Fibroblast of peridontal ligament (primary cell): ENCODE results near the gene APOE.
A peak's percentile ranks its signal among the peaks of the same experiment; 100 is the strongest.
"Not testable (repeated sequence)": the region's sequence is repeated elsewhere in the genome, so short reads cannot be mapped to it uniquely, and the experiment has no call there.

Source experiments
- DNase-seq: peaks from one replicate; pipeline ENCODE4 v3.0.0-alpha.2; 2010; ENCODE audit errors: extremely low read depth

APOE gene

DNA sequence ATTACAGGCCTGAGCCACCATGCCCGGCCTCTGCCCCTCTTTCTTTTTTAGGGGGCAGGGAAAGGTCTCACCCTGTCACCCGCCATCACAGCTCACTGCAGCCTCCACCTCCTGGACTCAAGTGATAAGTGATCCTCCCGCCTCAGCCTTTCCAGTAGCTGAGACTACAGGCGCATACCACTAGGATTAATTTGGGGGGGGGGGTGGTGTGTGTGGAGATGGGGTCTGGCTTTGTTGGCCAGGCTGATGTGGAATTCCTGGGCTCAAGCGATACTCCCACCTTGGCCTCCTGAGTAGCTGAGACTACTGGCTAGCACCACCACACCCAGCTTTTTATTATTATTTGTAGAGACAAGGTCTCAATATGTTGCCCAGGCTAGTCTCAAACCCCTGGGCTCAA lies 4.2 kb downstream of the APOE start:
- DNase-seq = no peak

DNA sequence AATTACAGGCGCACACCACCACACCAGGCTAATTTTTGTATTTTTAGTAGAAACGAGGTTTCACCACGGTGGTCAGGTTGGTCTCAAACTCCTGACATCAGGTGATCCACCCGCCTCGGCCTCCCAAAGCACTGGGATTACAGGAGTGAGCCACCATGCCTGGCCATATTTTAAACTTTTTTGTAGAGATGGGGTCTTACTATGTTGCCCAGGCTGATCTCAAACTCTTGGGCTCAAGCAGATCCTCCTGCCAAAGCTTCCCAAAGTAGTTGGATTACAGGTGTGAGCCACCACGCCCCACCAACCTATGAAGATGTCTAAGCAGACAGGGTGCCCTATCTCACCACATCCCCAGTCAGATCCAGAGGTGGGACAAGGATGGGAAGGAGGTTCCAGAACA lies 6.3 kb downstream of the APOE start:
- not testable (repeated sequence) for DNase-seq

DNA sequence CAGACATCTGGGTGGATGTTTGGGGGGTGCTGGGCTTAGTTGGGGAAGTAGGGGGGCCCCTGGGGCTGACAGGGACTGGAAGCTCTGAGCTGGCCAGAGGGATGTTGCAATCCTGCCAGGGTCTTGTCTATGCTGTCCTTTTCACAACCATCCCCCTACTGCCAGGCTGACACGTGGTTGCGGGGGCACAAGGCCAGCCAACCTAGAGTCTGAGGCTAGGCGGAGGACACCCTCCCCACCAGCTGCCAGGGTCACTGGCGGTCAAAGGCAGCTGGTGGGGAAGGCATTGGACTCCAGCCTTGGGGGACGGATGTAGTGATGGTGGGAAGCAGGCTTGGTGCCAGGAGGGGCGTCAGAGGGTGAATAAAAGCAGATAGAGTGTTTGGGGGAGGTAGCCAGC lies 7.3 kb downstream of the APOE start:
- no peak for DNase-seq

DNA sequence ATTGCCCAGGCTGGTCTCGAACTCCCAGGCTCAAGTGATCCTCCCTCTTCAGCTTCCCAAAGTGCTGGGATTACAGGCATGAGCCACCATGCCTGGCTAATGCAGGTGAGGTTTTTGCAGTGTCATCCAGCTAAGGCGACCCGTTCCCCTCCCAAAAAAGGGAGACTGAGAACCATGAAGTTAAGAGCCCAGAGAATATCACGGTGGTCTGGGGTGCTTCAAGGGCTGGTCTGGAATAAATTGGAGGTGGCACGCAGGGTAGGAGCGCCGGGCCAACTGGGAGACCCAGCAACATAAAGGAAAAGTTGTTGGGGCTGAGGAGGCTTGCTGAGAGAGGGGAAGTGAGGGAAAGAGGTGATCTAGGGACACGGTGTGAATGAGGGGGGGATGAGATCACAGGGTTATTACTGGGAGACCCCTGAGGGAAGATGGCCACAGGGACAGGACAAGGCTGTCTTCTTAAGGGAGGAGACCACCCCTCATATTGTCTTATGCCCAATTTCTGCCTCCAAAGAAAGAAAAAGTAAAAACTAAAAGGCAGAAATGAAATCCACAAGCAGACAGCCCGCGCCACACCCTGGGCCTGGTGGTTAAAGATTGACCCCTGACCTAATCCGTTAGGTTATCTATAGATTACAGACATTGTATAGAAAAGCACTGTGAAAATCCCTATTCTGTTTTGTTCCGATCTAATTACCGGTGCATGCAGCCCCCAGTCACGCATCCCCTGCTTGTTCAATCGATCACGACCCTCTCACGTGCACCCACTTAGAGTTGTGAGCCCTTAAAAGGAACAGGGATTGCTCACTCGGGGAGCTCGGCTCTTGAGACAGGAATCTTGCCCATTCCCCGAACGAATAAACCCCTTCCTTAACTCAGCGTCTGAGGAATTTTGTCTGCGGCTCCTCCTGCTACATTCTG lies 8.2 kb downstream of the APOE start:
- DNase-seq = not testable (repeated sequence)

DNA sequence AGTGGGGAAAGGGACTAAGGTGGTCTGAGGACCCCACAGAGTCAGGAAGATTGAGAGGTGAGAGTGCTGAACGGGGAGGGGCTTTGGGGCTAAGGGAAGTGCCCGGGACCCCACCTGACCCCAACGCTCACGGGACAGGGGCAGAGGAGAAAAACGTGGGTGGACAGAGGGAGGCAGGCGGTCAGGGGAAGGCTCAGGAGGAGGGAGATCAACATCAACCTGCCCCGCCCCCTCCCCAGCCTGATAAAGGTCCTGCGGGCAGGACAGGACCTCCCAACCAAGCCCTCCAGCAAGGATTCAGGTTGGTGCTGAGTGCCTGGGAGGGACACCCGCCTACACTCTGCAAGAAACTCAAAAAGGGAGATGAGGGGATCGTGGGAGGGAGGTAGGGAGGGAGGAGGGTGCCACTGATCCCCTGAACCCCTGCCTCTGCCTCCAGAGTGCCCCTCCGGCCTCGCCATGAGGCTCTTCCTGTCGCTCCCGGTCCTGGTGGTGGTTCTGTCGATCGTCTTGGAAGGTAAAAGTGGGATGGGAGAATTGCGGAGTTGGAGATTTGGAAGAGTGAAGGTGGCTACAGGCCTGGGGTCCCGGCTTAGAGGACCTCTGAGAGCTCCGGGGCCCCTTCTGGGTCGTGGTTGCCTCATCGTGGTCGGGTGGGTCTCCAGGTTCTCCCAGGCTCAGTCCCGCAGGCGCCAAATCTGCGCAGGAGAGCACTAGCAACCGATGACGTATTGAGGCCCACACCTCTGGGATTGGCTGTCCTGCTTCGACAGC lies 9.0 kb downstream of the APOE start, which contains the start of gene APOC1:
TSS of gene APOC1 (plus strand) at position 176 of the 774 bp plus-strand sequence. CDS start at position 460, 284 bp downstream.
- DNase-seq = peak; percentile 77

DNA sequence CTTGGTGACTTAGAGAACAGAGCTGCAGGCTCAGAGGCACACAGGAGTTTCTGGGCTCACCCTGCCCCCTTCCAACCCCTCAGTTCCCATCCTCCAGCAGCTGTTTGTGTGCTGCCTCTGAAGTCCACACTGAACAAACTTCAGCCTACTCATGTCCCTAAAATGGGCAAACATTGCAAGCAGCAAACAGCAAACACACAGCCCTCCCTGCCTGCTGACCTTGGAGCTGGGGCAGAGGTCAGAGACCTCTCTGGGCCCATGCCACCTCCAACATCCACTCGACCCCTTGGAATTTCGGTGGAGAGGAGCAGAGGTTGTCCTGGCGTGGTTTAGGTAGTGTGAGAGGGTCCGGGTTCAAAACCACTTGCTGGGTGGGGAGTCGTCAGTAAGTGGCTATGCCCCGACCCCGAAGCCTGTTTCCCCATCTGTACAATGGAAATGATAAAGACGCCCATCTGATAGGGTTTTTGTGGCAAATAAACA lies 18.7 kb downstream of the APOE start:
- no peak for DNase-seq

DNA sequence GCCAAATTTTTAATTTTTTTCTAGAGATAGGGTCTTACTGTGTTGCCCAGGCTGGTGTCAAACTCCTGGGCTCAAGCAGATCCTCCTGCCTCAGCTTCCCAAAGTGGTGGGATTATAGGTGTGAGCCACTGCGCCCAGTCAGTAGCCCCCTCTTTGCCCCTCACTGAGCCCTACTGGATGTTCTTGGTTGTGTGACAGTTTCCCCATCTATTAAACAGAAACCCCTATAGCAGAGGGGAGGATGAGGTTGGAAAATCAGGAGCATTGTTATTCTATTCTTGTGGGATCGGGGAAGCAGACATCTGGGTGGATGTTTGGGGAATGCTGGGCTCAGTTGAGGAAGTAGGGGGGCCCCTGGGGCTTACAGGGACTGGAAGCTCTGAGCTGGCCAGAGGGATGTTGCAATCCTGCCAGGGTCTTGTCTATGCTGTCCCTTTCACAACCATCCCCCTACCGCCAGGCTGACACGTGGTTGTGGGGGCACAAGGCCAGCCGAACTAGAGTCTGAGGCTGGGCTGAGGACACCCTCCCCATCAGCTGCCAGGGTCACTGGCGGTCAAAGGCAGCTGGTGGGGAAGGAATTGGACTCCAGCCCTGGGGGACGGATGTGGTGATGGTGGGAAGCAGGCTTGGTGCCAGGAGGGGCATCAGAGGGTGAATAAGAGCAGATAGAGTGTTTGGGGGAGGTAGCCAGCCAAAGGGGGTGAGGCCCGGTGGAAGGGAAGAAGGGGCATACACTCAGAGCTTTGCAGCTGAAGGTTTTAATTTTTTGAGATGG lies 19.7 kb downstream of the APOE start:
- peak; percentile 70 for DNase-seq

DNA sequence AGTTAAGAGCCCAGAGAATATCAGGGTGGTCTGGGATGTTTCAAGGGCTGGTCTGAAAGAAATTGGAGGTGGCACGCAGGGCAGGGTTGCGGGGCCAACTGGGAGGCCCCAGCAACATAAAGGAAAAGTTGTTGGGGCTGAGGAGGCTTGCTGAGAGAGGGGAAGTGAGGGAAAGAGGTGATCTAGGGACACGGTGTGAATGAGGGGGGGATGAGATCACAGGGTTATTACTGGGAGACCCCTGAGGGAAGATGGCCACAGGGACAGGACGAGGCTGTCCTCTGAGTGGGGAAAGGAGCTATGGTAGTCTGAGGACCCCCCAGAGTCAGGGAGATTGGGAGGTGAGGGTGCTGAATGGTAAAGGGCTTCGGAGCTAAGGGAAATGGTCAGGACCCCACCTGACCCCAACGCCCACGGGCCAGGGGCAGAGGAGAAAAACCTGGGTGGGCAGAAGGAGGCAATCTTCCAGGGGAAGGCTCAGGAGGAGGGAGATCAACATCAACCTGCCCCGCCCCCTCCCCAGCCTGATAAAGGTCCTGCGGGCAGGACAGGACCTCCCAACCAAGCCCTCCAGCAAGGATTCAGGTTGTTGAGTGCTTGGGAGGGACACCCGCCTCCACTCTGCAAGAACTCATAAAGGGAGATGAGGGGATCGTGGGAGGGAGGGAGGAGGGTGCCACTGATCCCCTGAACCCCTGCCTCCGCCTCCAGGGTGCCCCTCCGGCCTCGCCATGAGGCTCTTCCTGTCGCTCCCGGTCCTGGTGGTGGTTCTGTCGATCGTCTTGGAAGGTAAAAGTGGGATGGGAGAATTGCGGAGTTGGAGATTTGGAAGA lies 20.9 kb downstream of the APOE start:
- not testable (repeated sequence) for DNase-seq

DNA sequence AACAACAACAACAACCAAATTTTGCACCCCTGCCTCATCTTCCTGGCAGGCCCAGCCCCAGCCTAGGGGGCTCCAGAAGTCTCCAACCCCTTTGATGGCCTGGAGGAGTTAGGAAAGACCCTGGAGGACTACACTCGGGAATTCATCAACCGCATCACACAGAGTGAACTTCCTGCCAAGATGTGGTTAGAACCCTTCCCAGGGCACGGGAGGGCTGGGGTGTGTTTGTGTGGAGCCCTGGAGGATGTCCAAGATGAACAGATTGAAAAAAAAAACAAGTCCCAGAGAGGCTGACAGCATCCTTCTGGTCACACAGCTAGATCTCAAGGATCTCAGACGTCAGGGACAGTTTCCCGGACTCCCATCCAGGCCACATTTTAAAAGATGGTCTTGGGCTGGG lies 22.1 kb downstream of the APOE start:
- DNase-seq = peak; percentile 89

DNA sequence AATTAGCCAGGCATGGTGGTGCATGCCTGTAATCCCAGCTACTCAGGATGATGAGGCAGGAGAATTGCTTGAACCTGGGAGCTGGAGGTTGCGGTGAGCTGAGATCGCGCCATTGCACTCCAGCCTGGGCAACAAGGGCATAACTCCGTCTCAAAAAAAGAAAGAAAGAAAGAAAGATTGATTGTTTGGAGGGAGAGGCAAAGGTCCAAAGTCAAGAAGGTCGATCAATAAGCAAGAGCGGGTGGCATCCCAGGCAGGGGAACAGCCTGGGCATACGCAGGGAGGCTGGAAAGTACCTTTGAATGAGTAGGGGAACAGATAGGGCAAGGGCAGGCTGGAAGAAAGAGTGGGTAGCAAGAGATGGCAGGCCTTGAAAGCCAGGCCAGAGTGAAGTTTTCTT lies 24.5 kb downstream of the APOE start:
- no peak for DNase-seq

DNA sequence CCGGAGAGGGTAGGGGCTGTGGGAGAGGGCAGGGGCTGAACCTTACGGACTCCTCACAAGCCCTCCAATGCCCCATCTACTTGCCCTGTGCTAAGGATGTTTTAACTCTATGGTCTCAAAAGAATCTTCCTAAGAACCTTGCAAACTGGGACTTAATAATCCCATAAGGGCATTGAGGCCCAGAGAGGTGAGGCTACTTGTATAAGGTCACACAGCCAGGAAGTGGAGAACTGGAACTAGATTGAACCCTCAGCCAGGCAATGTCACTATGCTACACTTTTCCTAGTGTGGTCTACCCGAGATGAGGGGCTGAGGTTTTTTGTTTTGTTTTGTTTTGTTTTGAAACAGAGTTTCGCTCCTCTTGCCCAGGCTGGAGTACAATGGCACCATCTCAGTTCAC lies 25.9 kb downstream of the APOE start:
- no peak for DNase-seq

DNA sequence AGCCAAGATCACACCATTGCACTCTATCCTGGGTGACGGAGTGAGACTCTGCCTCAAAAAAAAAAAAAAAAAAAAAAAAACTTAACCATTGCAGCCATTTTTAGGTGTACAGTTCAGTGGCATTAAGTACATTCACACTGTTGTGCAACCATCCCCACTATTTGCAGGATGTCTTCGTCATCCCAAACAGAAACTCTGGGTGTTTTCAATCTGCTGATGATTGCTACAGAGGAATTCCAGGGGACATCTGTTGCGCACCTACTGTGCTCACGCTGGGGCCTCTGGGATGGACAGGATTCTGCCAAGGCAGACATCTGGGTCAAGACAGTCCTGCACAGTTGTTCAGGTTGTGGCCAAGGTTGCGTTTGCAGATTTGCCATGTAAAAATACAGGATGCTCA lies 34.1 kb downstream of the APOE start:
- DNase-seq = no peak

DNA sequence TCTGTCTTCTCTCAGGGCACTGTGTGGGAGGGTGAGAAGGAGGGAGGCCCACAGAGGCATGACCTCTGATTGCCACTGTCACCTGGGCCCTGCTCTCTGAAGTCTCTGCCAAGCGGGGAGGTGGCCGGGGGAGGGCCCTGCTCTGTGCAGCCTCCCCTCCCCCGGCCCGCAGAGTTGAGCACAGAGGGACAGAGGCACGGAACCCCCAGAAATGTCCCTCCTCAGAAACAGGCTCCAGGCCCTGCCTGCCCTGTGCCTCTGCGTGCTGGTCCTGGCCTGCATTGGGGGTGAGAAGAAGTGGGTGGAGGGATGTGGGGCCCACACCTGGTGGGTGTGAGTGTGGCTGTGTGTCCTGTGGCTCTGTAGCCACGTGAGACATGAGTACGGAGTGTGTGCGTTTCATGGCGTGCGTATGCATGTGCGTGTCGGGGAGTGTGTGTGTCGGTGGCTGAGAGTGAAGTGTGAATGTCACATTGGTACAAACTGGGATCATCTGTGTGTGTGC lies 36.5 kb downstream of the APOE start, which contains the start of gene APOC4:
TSS of gene APOC4 (plus strand) at position 171 of the 505 bp plus-strand sequence. CDS start at position 212, 41 bp downstream.
- DNase-seq = no peak

DNA sequence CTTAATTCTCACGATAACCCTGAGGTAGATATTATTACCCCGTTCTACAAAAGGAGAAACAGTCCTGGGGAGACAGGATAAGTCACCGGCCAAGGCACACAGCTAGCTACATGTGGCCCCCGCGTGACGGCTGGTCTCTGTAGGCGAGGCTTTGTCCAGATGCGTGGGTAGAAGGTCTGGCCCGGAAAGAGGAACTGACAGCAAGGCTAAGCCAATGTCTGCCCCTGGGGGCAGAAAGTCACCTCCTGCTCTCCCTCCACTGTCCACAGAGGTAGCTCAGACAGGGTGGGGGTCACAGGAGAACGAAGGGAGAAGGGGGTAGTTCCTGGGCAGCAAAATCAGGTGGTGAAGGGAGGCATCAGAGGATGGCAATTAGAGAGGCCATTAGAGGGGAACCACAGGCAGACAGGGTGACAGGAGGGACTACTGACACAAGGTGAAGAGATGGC lies 38.2 kb downstream of the APOE start:
- no peak for DNase-seq

DNA sequence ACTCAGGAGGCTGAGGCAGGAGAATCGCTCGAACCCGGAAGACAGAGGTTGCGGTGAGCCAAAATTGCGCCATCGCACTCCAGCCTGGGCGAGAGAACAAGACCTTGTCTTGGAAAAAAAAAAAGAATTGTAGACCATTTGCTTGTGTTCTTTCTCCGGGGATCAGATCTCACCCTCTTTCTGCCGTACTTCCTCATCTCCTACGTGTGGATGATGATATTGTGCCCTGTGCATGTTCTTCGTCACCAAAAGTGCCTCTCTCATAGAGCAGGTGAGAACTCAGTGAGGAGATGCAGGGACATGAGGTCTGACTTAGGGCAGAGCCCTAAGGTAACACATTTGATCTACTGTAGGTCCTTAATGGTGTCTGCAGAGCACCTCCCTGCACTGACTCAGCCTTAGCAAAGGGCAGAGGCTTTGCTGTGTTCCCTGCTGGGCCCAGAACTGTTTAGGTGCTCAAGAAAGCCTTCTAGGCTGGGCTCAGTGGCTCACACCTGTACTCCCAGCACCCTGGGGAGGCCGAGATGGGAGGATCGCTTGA lies 41.5 kb downstream of the APOE start:
- no peak for DNase-seq

DNA sequence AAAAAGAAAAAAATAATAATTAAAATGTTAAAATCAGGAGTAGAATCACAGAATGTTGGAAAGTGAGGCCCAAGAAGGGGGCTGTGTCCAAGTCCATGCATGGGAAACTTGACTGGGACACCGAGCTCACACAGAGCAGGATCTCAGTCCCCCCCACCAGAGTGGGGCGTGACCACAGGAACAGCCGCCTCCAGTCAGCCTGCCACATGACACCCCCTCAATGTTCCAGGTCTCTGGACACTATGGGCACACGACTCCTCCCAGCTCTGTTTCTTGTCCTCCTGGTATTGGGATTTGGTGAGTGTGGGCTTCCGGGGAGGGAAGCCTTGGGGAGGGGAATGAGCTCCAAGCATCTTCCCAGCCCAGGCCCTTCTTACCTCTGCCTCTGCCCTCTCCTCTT lies 42.6 kb downstream of the APOE start:
- no peak for DNase-seq

DNA sequence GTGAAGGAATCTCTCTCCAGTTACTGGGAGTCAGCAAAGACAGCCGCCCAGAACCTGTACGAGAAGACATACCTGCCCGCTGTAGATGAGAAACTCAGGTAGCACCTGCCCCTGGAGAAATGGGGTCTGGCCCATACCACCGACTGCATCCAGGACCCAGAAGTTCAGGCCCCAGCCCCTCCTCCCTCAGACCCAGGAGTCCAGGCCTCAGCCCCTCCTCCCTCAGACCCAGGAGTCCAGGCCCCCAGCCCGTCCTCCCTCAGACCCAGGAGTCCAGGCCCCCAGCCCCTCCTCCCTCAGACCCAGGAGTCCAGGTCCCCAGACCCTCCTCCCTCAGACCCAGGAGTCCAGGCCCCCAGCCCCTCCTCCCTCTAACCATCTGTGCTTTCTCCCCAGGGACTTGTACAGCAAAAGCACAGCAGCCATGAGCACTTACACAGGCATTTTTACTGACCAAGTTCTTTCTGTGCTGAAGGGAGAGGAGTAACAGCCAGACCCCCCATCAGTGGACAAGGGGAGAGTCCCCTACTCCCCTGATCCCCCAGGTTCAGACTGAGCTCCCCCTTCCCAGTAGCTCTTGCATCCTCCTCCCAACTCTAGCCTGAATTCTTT lies 43.3 kb downstream of the APOE start:
- peak; percentile 34 for DNase-seq

DNA sequence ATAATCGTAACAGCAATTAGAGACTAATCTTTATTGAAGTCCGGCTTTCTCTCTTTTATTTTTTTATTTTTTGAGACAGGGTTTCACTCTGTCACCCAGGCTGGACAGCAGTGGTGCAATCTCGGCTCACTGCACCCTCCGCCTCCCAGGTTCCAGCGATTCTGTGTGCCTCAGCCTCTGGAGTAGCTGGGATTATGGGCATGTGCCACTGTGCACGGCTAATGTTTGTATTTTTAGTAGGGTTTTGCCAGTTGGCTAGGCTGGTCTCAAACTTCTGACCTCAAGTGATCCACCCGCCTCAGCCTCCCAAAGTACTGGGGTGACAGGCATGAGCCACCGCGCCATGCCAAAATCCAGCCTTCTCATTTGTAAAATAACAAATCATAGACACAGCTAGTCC lies 44.0 kb downstream of the APOE start:
- no peak for DNase-seq
